Measurements from ENCODE around the gene CLTB. TPM values are rescaled to one million over a fixed set of nuclear protein-coding genes. Genes with fewer than 3 reads are reported as not detected.
A peak's percentile ranks its signal among the peaks of the same experiment; 100 is the strongest.

CLTB gene
- total RNA-seq, 1 donor from 2014 or later, result 117 TPM

DNA sequence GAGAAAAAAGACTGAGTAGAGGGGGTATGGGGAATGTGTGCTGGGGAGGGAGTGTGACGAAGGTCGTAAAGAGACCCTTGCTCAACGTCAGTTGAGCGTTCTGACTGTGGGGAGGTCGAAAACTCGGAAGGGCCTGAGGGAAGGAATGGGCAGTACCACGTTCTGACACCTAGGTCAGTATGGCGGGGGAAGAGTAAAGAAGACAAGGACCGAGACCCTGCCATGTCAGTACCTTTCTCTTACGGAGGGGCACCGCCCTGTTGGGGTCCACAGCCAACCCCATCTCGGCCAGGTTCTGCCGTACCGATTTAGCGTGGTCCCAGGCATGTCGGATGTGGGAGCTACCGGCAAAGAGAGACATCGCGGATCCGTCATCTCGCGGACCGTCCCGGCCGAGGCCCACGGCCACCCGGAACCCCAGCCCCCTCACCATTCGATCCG is 28.3 kb downstream of the CLTB start:
- Histone ChIP-seq H3K27ac (ENCODE audit: low read depth, low read length) (peak overlapping the region; percentile 95), H3K4me2 (ENCODE audit: low read length) (peak overlapping the region; percentile 93), H3K4me3 (ENCODE audit: insufficient read depth, low read depth, low read length) (peak overlapping the region; percentile 76), H3K27me3 (ENCODE audit: insufficient read depth, low read length) (no peaks in the 10 kb centered on the region), H3K9ac (ENCODE audit: low read length) (peak overlapping the region; percentile 95), H4K20me1 (ENCODE audit: insufficient read depth, low read length) (peaks cover 42% of the 10 kb centered on the region), H2AFZ (ENCODE audit: low read depth, low read length) (peak overlapping the region; percentile 73), H3K9me3 (ENCODE audit: insufficient read depth, low read depth, low read length) (no peaks in the 10 kb centered on the region), H3K36me3 (ENCODE audit: insufficient read depth, low read length) (peaks cover 23% of the 10 kb centered on the region), H3K79me2 (ENCODE audit: insufficient read depth, low read length) (peaks cover 54% of the 10 kb centered on the region), H3K4me1 (ENCODE audit: insufficient read depth, low read length) (peaks cover 13% of the 10 kb centered on the region)
- Mint-ChIP-seq H3K9me3 (ENCODE audit: unreplicated experiment) (no peaks in the 10 kb centered on the region), H3K4me3 (ENCODE audit: unreplicated experiment) (peak overlapping the region; percentile 100), H3K4me1 (ENCODE audit: low read depth, unreplicated experiment) (peaks cover 7% of the 10 kb centered on the region), H3K27me3 (ENCODE audit: low read depth, unreplicated experiment) (no peaks in the 10 kb centered on the region), H3K36me3 (ENCODE audit: low read depth, unreplicated experiment) (peaks cover 11% of the 10 kb centered on the region), H3K27ac (ENCODE audit: unreplicated experiment) (peak overlapping the region; percentile 100)
- no peak for FAIRE-seq
- DNase-seq (ENCODE audit: low read depth), result peak; percentile 3
- TF ChIP-seq EZH2 (IDR thresholded peaks at IDR 0.05; ENCODE audit: insufficient read depth, low read length), result no peak
- TF ChIP-seq, protein P1, sequence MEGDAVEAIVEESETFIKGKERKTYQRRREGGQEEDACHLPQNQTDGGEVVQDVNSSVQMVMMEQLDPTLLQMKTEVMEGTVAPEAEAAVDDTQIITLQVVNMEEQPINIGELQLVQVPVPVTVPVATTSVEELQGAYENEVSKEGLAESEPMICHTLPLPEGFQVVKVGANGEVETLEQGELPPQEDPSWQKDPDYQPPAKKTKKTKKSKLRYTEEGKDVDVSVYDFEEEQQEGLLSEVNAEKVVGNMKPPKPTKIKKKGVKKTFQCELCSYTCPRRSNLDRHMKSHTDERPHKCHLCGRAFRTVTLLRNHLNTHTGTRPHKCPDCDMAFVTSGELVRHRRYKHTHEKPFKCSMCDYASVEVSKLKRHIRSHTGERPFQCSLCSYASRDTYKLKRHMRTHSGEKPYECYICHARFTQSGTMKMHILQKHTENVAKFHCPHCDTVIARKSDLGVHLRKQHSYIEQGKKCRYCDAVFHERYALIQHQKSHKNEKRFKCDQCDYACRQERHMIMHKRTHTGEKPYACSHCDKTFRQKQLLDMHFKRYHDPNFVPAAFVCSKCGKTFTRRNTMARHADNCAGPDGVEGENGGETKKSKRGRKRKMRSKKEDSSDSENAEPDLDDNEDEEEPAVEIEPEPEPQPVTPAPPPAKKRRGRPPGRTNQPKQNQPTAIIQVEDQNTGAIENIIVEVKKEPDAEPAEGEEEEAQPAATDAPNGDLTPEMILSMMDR (IDR thresholded peaks at IDR 0.05; ENCODE audit: insufficient read depth, low read depth, low read length), result no peak

DNA sequence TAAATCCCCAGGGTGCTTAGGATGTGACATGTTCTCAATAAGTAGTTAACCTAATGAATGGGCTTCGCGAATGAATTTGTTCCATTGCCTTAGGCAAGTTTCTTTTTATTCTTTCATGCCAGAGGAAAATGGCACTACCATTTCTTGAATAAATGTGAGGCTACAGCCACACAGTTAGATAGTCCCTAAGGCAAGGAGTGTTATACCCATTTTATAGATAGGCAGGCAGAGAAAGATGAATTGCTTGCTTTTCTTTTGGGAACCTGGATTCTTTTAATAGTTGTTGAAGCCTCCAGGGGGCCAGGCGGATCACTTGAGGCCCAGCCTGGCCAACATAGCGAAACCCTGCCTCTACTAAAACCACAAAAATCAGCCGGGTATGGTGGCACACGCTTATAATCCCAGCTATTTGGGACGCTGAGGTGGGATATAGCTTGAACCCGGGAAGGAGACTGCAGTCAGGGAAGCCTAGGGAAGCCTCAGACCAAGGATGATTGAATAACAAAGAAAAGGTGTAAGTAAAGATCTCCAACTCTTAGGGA is 28.9 kb downstream of the CLTB start:
- H3K79me2 ChIP-seq (ENCODE audit: insufficient read depth, low read length), result peaks cover 54% of the 10 kb centered on the region
- Mint-ChIP-seq H3K27ac (ENCODE audit: unreplicated experiment) (peak overlapping the region; percentile 100), H3K27me3 (ENCODE audit: low read depth, unreplicated experiment) (no peaks in the 10 kb centered on the region), H3K36me3 (ENCODE audit: low read depth, unreplicated experiment) (peaks cover 11% of the 10 kb centered on the region), H3K4me1 (ENCODE audit: low read depth, unreplicated experiment) (peaks cover 7% of the 10 kb centered on the region), H3K4me3 (ENCODE audit: unreplicated experiment) (peak overlapping the region; percentile 100), H3K9me3 (ENCODE audit: unreplicated experiment) (no peaks in the 10 kb centered on the region)
- no peak overlapping the region for H2AFZ ChIP-seq (ENCODE audit: low read depth, low read length)
- TF ChIP-seq EZH2 (IDR thresholded peaks at IDR 0.05; ENCODE audit: insufficient read depth, low read length), result no peak
- TF ChIP-seq, protein P1 (IDR thresholded peaks at IDR 0.05; ENCODE audit: insufficient read depth, low read depth, low read length), result no peak
- peaks cover 26% of the 10 kb centered on the region for H3K36me3 ChIP-seq (ENCODE audit: insufficient read depth, low read length)
- no peak for DNase-seq (ENCODE audit: low read depth)
- peaks cover 13% of the 10 kb centered on the region for H3K4me1 ChIP-seq (ENCODE audit: insufficient read depth, low read length)
- FAIRE-seq, result no peak
- peak overlapping the region; percentile 95 for H3K9ac ChIP-seq (ENCODE audit: low read length)
- no peaks in the 10 kb centered on the region for H3K27me3 ChIP-seq (ENCODE audit: insufficient read depth, low read length)
- H3K9me3 ChIP-seq (ENCODE audit: insufficient read depth, low read depth, low read length), result no peaks in the 10 kb centered on the region
- peak overlapping the region; percentile 95 for H3K27ac ChIP-seq (ENCODE audit: low read depth, low read length)
- H4K20me1 ChIP-seq (ENCODE audit: insufficient read depth, low read length), result peaks cover 45% of the 10 kb centered on the region
- H3K4me3 ChIP-seq (ENCODE audit: insufficient read depth, low read depth, low read length), result peak overlapping the region; percentile 76
- H3K4me2 ChIP-seq (ENCODE audit: low read length), result peak overlapping the region; percentile 93

DNA sequence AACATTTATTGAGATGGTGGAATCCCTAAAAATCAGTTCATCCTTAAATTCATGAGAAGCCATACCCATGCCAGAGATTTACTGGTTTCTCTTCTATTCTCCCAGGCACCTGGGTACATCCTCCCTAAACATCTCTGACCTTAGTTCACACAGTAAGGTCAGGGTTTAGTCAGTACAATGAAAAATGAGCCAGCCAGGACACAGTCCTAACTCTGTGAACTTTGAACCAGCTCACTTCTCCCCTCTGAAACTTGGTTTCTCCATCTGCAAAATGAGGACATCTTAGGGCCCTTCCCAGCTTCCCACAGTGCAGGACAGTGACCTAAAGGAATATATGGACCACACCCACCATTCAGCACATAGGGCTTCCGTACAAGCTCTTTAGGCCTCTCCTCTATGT is 29.8 kb downstream of the CLTB start:
- Mint-ChIP-seq H3K27ac (ENCODE audit: unreplicated experiment) (no peak overlapping the region), H3K9me3 (ENCODE audit: unreplicated experiment) (no peaks in the 10 kb centered on the region), H3K4me3 (ENCODE audit: unreplicated experiment) (peak overlapping the region; percentile 100), H3K4me1 (ENCODE audit: low read depth, unreplicated experiment) (peaks cover 7% of the 10 kb centered on the region), H3K36me3 (ENCODE audit: low read depth, unreplicated experiment) (peaks cover 17% of the 10 kb centered on the region), H3K27me3 (ENCODE audit: low read depth, unreplicated experiment) (no peaks in the 10 kb centered on the region)
- Histone ChIP-seq H3K79me2 (ENCODE audit: insufficient read depth, low read length) (peaks cover 54% of the 10 kb centered on the region), H3K36me3 (ENCODE audit: insufficient read depth, low read length) (peaks cover 27% of the 10 kb centered on the region), H3K4me3 (ENCODE audit: insufficient read depth, low read depth, low read length) (peak overlapping the region; percentile 76), H3K27ac (ENCODE audit: low read depth, low read length) (no peak overlapping the region), H4K20me1 (ENCODE audit: insufficient read depth, low read length) (peaks cover 45% of the 10 kb centered on the region), H2AFZ (ENCODE audit: low read depth, low read length) (no peak overlapping the region), H3K4me2 (ENCODE audit: low read length) (peak overlapping the region; percentile 93), H3K9me3 (ENCODE audit: insufficient read depth, low read depth, low read length) (no peaks in the 10 kb centered on the region), H3K9ac (ENCODE audit: low read length) (peak overlapping the region; percentile 95), H3K27me3 (ENCODE audit: insufficient read depth, low read length) (no peaks in the 10 kb centered on the region), H3K4me1 (ENCODE audit: insufficient read depth, low read length) (peaks cover 13% of the 10 kb centered on the region)
- DNase-seq (ENCODE audit: low read depth), result no peak
- FAIRE-seq, result no peak
- TF ChIP-seq, protein P1 (IDR thresholded peaks at IDR 0.05; ENCODE audit: insufficient read depth, low read depth, low read length), result no peak
- no peak for TF ChIP-seq EZH2 (IDR thresholded peaks at IDR 0.05; ENCODE audit: insufficient read depth, low read length)
